ENCODE measurements around the gene PRRC1.
"Not testable (repeated sequence)": the region's sequence is repeated elsewhere in the genome, so short reads cannot be mapped to it uniquely, and the experiment has no call there.

PRRC1 gene

GRCh38 chr5:127545249-127545648, 27.8 kb downstream of the PRRC1 start:
- not testable (repeated sequence) for DNase-seq (ENCODE audit: low read depth)

GRCh38 chr5:127549551-127549950, 32.1 kb downstream of the PRRC1 start:
- DNase-seq (ENCODE audit: low read depth), result no peak

- DNase-seq (ENCODE audit: low read depth), result no peak
Measured at GRCh38 chr5:127550652-127551409, 33.4 kb downstream of the PRRC1 start.

GRCh38 chr5:127551410-127552041, 34.1 kb downstream of the PRRC1 start:
- DNase-seq (ENCODE audit: low read depth), result no peak

GRCh38 chr5:127555826-127556225, 38.4 kb downstream of the PRRC1 start:
- no peak for DNase-seq (ENCODE audit: low read depth)

GRCh38 chr5:127556609-127557334, 39.3 kb downstream of the PRRC1 start:
- DNase-seq (ENCODE audit: low read depth), result no peak

GRCh38 chr5:127558273-127558672, 40.8 kb downstream of the PRRC1 start:
- DNase-seq (ENCODE audit: low read depth), result no peak

GRCh38 chr5:127561254-127561653, 43.8 kb downstream of the PRRC1 start:
- no peak for DNase-seq (ENCODE audit: low read depth)

GRCh38 chr5:127562252-127562651, 44.8 kb downstream of the PRRC1 start:
- DNase-seq (ENCODE audit: low read depth), result no peak

- no peak for DNase-seq (ENCODE audit: low read depth)
Measured at GRCh38 chr5:127563136-127563535, 45.7 kb downstream of the PRRC1 start.

- no peak for DNase-seq (ENCODE audit: low read depth)
Measured at GRCh38 chr5:127564002-127564769, 46.7 kb downstream of the PRRC1 start.

GRCh38 chr5:127565586-127566270, 48.3 kb downstream of the PRRC1 start:
- DNase-seq (ENCODE audit: low read depth), result no peak

GRCh38 chr5:127567026-127567768, 49.8 kb downstream of the PRRC1 start:
- no peak for DNase-seq (ENCODE audit: low read depth)

GRCh38 chr5:127568166-127568565, 50.7 kb downstream of the PRRC1 start:
- no peak for DNase-seq (ENCODE audit: low read depth)

- not testable (repeated sequence) for DNase-seq (ENCODE audit: low read depth)
Measured at GRCh38 chr5:127569471-127569870, 52.0 kb downstream of the PRRC1 start.

- DNase-seq (ENCODE audit: low read depth), result no peak
Measured at GRCh38 chr5:127571314-127572131, 54.1 kb downstream of the PRRC1 start.

GRCh38 chr5:127572930-127573329, 55.5 kb downstream of the PRRC1 start:
- no peak for DNase-seq (ENCODE audit: low read depth)

- no peak for DNase-seq (ENCODE audit: low read depth)
Measured at GRCh38 chr5:127574852-127575679, 57.6 kb downstream of the PRRC1 start.

- no peak for DNase-seq (ENCODE audit: low read depth)
Measured at GRCh38 chr5:127577458-127577857, 60.0 kb downstream of the PRRC1 start.

All from CMK (cell line).